GM18507 (cell line): ENCODE data around the gene BAAT.
A peak's percentile ranks its signal among the peaks of the same experiment; 100 is the strongest.

Source experiments
- DNase-seq: peaks from one replicate; pipeline ENCODE4 v3.0.0; 2011; ENCODE audit warnings: low read depth; ENCODE audit not compliant: insufficient read length; ENCODE audit errors: extremely low spot score
- FAIRE-seq: peaks from 2 replicates; lab custom pipeline; 2011; peaks lifted over from hg19 to GRCh38; lab: Jason Lieb, UNC

BAAT gene

DNA sequence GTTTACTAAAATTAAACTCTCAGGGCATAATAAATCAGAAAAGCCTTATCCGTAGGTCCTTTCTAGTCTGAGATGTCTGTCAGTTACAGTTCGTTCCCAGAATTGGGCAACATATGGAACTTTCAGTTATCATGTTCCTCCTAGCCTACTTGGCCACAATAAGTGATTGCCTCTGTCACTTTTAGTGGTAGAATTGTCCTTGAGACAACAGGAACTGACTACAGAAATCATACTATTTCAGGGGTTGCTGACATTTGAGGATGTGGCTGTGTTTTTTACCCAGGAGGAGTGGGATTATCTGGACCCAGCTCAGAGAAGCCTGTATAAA is 14.8 kb upstream of the BAAT start:
- DNase-seq, result no peak
- FAIRE-seq, result no peak

DNA sequence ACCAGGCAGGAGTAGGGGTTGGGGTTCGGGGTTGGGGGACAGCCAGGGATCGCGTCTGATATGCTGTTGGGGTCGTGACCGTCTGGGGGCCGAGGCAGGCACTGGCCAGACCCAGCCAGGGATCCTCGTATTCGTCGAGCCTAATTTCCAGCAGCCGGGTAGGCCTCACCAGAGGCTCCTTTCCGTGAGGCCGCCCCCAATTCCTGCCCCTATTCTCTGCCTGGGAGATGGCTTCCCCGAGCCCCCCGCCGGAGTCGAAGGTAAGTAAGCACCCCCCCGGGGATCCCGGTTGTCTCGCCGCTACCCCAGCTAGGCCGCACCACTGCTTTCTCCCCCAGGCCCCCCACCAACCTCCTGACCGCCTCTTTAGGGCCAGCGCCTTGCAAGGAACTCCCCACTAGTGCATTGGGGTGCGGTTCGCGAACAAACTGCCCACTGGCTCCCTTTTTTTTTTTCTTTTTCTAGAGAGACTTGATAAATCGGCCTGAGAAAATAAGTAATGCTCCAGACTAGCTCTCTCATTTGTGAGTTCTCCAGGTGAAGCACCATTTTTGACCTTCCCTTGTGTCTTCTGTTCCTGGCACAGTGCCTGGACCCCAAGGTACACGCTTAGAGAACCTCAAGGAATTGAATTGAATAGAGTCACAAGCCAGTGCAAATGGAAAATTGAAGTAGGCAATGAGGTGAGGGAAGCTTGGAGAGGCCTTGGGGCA is 14.3 kb upstream of the BAAT start:
- DNase-seq (no peak), FAIRE-seq (no peak)

- FAIRE-seq (peak; percentile 99), DNase-seq (peak; percentile 84)
Observed at GRCh38 chr9:101398068-101398929, 13.5 kb upstream of the BAAT start, which contains the start of the genes MRPL50 and ZNF189. MRPL50 (minus strand) TSS chr9:101398618; CDS start chr9:101398592, 26 bp downstream. ZNF189 (plus strand) TSS chr9:101398851; CDS start chr9:101399157, 306 bp downstream.

DNA sequence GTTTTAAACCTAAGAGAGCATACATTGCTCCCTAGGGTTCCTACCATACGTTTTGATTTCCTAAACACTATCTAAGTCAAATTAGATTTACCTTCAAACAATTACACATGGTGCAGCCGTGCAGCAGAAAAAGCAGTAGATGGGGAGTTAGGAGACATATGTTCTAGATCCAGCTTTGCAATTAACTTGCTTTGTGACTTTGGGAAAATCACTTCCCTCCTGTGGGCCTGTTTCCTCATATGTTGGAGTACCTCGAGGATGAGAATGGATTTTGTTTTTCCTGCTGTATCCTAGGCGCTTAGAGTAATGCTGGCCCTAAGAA is 12.9 kb upstream of the BAAT start:
- DNase-seq, result no peak
- no peak for FAIRE-seq

- DNase-seq (no peak), FAIRE-seq (no peak)
Observed at GRCh38 chr9:101394687-101395086, 9.9 kb upstream of the BAAT start.

DNA sequence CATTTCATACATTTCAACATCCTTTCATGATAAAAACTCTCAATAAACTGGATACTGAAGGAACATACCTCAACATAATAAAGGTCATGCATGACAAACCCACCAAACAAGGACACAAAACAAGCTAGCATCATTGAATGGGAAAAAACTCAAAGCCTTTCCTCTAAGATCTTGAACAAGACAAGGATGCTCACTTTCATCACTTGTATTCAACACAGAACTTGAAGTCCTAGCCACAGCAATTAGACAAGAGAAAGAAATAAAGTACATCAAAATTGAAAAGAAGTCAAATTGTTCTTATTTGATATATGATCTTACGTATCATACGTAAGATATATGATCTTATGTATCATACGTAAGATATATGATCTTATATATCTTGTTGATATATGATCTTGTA is 8.3 kb upstream of the BAAT start:
- FAIRE-seq (no peak), DNase-seq (no peak)

- FAIRE-seq, result no peak
- no peak for DNase-seq
Observed at GRCh38 chr9:101388507-101388993, 3.7 kb upstream of the BAAT start.

- DNase-seq (no peak), FAIRE-seq (peak; percentile 57)
Observed at GRCh38 chr9:101387871-101388506, 3.2 kb upstream of the BAAT start.

GRCh38 chr9:101383361-101383760 is 1.4 kb downstream of the BAAT start:
- FAIRE-seq (no peak), DNase-seq (no peak)

DNA sequence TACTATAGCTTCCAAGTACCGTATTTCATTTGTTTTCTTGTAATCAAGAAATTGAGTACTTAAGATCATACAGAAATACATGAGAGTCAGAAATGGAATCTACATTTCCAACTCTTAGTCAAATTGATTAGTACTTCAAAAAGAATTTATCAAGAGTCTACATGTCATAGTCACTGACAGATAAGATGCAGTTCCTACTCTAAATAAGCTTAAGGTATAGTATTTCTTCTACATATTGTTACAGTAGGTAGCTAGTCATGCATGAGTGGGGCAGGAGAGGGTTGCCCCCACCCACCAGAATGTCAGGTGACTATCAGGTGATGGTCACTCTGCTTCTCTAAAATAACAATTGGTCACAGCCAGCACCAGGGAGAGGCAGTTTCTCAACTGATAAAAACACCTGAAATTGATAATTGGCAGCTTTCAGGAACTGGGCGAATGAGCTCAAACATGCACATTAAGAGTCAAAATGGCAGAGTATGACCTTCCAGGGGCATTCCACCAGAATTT is 2.9 kb downstream of the BAAT start:
- DNase-seq (no peak), FAIRE-seq (no peak)

DNA sequence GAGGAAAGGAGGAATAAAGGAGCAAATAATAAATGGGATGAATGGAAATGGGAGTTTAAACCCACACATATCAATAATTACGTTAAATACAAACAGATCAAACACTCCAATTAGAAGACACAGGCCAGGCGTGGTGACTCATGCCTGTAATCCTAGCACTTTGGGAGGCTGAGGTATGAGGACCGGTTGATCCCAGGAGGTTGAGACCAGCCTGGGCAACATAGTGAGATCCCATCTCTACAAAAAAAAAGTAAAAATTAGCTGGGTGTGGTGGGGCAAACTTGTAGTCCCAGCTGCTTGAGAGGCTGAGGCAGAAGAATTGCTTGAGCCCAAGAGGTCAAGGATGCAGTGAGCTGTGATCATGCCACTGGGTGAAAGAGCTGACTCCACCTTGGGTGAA is 3.7 kb downstream of the BAAT start:
- FAIRE-seq (no peak), DNase-seq (no peak)

DNA sequence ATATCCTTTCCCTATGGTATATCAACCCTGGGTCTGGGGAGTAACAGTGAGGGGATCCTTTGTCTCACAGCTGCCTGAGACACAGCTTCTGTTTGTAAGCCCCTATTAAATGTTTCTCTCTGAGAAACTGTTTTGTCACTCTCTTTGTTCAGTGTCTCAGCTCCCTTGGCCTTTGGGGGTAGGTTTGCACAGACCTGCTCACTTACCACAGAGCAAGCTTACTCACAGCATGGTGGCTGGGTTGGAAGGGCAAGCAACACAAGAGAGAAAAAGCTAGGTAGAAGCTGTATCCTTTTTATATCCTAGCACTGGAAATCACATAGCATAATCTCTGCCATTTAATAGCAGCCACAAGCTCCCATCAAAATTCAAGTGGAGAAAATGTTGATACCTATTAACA is 4.5 kb downstream of the BAAT start:
- FAIRE-seq, result no peak
- no peak for DNase-seq

DNA sequence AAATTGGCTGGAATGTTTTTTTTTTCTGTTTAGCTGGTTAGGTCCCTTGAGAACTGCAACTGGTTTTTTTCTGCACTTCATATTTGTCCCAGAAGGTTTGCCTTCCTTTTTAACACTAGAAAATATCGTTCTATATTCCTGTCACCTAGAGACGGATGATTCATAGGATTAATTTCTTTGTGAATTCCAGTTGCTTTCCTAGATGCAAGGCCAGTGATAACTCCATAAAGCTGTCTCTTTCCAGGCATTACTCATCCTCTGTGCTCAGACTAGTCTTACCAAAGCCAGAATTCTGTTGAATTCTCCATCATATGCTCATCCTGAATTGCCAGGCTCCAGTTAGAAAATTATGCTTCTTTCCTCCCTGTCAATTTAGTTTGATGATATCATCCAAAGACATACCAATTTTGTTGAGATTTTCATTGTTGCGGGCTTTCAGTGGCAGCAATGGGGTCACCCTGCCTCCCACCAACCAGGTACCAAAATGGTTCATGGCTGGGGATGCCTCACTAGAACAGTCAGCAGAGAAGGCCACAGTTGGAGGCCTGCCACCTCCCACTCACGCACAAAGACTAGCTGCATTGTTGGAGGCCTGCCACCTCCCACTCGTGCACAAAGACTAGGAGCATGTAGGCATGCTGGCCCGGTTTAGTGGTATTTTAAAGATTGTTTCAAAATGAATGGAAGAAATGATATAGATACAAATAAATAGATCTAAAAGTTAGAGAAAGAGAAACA is 8.5 kb downstream of the BAAT start:
- no peak for FAIRE-seq
- no peak for DNase-seq

DNA sequence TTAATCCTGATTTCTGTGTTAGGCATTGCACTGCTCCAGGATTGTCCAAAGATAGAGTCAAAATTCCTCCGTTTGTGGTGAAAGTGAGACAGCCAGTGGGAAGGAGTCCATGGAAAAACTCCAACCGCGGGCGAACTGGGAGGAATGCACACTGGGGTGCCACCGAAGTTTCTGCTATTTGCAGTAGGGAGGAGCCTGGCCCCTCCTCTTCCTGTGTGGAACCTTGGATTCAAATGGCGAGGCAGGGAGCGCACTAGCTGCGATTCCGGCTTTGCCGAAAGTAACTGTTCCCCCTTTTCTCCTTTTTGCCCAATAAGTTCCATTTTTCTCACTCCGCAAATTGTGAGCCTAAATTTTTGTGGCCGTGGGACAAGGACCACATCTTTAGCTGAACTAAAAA is 9.3 kb downstream of the BAAT start:
- no peak for FAIRE-seq

GRCh38 chr9:101372327-101373118 is 12.3 kb downstream of the BAAT start:
- DNase-seq (no peak), FAIRE-seq (no peak)

More for the DNA sequence above, 9.3 kb downstream of the BAAT start:
- no peak for DNase-seq

GRCh38 chr9:101371813-101372212 is 13.0 kb downstream of the BAAT start:
- FAIRE-seq, result no peak
- no peak for DNase-seq

- no peak for FAIRE-seq
- no peak for DNase-seq
Observed at GRCh38 chr9:101369884-101370531, 14.8 kb downstream of the BAAT start.

GRCh38 chr9:101369286-101369685 is 15.5 kb downstream of the BAAT start:
- FAIRE-seq (no peak), DNase-seq (no peak)
